Keratinocyte (primary cell): ENCODE data around the gene PXDC1. TPM values are rescaled to one million over a fixed set of nuclear protein-coding genes. Genes with fewer than 3 reads are reported as not detected.

Experiments used
- DNase-seq: peaks from one replicate; pipeline ENCODE4 v3.0.0-alpha.2; 2011; ENCODE audit warnings: low read depth, missing footprints, low spot score
- FAIRE-seq: peaks from 2 replicates; lab custom pipeline; 2011; peaks lifted over from hg19 to GRCh38; lab: Jason Lieb, UNC
- H2AFZ ChIP-seq: 2 replicates; pipeline ENCODE4 v1.6.0; 2012; ENCODE audit warnings: low read length, control low read depth, inconsistent platforms; ENCODE audit not compliant: control insufficient read depth
- H3K27ac ChIP-seq: 2 replicates; pipeline ENCODE4 v1.5.1; 2011; ENCODE audit warnings: low read length; ENCODE audit not compliant: control insufficient read depth, insufficient read depth
- H3K27me3 ChIP-seq: 3 replicates; pipeline ENCODE4 v1.6.0; 2011; ENCODE audit warnings: low read length; ENCODE audit not compliant: control insufficient read depth, insufficient read depth; ENCODE audit errors: extremely low read depth
- H3K36me3 ChIP-seq, 2 experiments: 2 replicates in 1 of 2; 3 replicates in 1 of 2; pipeline ENCODE4 v1.5.1; 2011; ENCODE audit warnings: low read length in 2 of 2, mild to moderate bottlenecking in 1 of 2; ENCODE audit not compliant: control insufficient read depth in 2 of 2, insufficient read depth in 2 of 2; ENCODE audit errors: extremely low read depth in 1 of 2
- H3K4me1 ChIP-seq: 3 replicates; pipeline ENCODE4 v1.5.1; 2011; ENCODE audit warnings: low read length; ENCODE audit not compliant: control insufficient read depth, insufficient read depth; ENCODE audit errors: extremely low read depth
- H3K4me2 ChIP-seq: 3 replicates; pipeline ENCODE4 v1.6.0; 2011; ENCODE audit warnings: low read depth, low read length; ENCODE audit not compliant: control insufficient read depth, insufficient read depth; ENCODE audit errors: extremely low read depth
- H3K4me3 ChIP-seq, 3 experiments: fragments of 200-600 bp in 1 of 3; sonication (generic) in 1 of 3; 2 replicates in 2 of 3; 3 replicates in 1 of 3; pipeline ENCODE4 v1.5.1; 2011 to 2016; ENCODE audit warnings: low read length in 3 of 3, mild to moderate bottlenecking in 3 of 3, control low read depth in 2 of 3, inconsistent platforms in 1 of 3, low read depth in 1 of 3, mixed read lengths in 1 of 3, mixed run types in 1 of 3, moderate library complexity in 1 of 3; ENCODE audit not compliant: control insufficient read depth in 2 of 3, insufficient read depth in 2 of 3; ENCODE audit errors: extremely low read depth in 1 of 3
- H3K79me2 ChIP-seq: 2 replicates; pipeline ENCODE4 v1.6.0; 2012; ENCODE audit warnings: low read length; ENCODE audit not compliant: control insufficient read depth, insufficient read depth
- H3K9ac ChIP-seq: 3 replicates; pipeline ENCODE4 v1.6.0; 2011; ENCODE audit warnings: low read length; ENCODE audit not compliant: control insufficient read depth, insufficient read depth; ENCODE audit errors: extremely low read depth
- H3K9me1 ChIP-seq: 3 replicates; pipeline ENCODE4 v1.6.0; 2011; ENCODE audit warnings: low read length; ENCODE audit not compliant: control insufficient read depth, insufficient read depth; ENCODE audit errors: extremely low read depth
- H3K9me3 ChIP-seq: 2 replicates; pipeline ENCODE4 v1.5.1; 2012; ENCODE audit warnings: low read depth, low read length; ENCODE audit not compliant: control insufficient read depth
- H4K20me1 ChIP-seq: 3 replicates; pipeline ENCODE4 v1.6.0; 2011; ENCODE audit warnings: low read length; ENCODE audit not compliant: control insufficient read depth, insufficient read depth; ENCODE audit errors: extremely low read depth
- EZH2 ChIP-seq: IDR thresholded peaks from one replicate; pipeline ENCODE4 v1.6.1; 2012; ENCODE audit warnings: inconsistent platforms, mild to moderate bottlenecking, low read length, moderate library complexity
- dilution Hi-C: fragments of 300-500 bp; cut with MboI; formaldehyde crosslinking; loops from one replicate; pipeline ENCODE4 v1.7.0; 2020; ENCODE audit warnings: low sequenced_read_pairs; ENCODE audit not compliant: extremely low pct_ligation_motif_present
- polyA plus RNA-seq, 5 experiments: library from polyadenylated mRNA; depleted of rRNA in 3 of 5; stranded (reverse) in 3 of 5; stranded (forward) in 1 of 5; unstranded in 1 of 5; fragments of >200 nt; gene quantifications; 1 replicate in 1 of 5; 2 replicates in 3 of 5; 3 replicates in 1 of 5; pipeline versions ENCODE4 v1.2.1 to v1.2.3, GENCODE V29; 2011 to 2012; ENCODE audit warnings: missing spikeins in 2 of 5, low read depth in 1 of 5, low replicate concordance in 1 of 5
- TF ChIP-seq, protein P1 (sequence below), 3 experiments: IDR thresholded peaks in 1 of 3; conservative IDR thresholded peaks in 1 of 3; optimal IDR thresholded peaks in 1 of 3; 2 replicates in 2 of 3; 3 replicates in 1 of 3; pipeline versions ENCODE3 to v1.5.1; 2011; ENCODE audit warnings: low read length in 3 of 3, mild to moderate bottlenecking in 3 of 3, moderate library complexity in 2 of 3, control low read depth in 1 of 3, inconsistent platforms in 1 of 3; ENCODE audit not compliant: insufficient read depth in 2 of 3; ENCODE audit errors: extremely low read depth in 1 of 3

PXDC1 gene
- polyA plus RNA-seq, 1 donor (not counting 4 experiments of a cell fraction or from before 2014, with no cell fraction given) = 17.1 TPM

DNA sequence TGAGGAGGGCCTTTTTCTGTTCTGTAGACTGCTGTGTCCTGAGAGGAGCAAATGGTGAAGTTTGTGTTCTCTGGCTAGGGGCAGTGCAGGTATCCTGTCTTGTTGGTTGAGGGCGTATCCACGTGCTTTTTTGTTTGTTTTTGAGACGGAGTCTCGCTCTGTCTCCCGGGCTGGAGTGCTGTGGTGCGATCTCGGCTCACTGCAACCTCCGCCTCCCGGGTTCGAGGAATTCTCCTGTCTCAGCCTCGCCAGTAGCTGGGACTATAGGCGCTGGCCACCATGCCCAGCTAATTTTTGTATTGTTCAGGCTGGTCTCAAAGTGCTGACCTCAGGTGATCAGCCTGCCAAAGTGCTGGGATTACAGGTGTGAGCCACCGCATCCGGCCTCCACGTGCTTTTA, 10.8 kb upstream of the PXDC1 start:
- TF ChIP-seq, protein P1, sequence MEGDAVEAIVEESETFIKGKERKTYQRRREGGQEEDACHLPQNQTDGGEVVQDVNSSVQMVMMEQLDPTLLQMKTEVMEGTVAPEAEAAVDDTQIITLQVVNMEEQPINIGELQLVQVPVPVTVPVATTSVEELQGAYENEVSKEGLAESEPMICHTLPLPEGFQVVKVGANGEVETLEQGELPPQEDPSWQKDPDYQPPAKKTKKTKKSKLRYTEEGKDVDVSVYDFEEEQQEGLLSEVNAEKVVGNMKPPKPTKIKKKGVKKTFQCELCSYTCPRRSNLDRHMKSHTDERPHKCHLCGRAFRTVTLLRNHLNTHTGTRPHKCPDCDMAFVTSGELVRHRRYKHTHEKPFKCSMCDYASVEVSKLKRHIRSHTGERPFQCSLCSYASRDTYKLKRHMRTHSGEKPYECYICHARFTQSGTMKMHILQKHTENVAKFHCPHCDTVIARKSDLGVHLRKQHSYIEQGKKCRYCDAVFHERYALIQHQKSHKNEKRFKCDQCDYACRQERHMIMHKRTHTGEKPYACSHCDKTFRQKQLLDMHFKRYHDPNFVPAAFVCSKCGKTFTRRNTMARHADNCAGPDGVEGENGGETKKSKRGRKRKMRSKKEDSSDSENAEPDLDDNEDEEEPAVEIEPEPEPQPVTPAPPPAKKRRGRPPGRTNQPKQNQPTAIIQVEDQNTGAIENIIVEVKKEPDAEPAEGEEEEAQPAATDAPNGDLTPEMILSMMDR (optimal IDR thresholded peaks at IDR 0.05 in 1 of 3, IDR thresholded peaks at IDR 0.05 in 1 of 3, conservative IDR thresholded peaks at IDR 0.05 in 1 of 3; ENCODE audit: extremely low read depth in 1 of 3, insufficient read depth in 2 of 3, low read length in 3 of 3) = no peak
- peaks cover 10% of the 10 kb centered on the region for H3K4me1 ChIP-seq
- no peaks in the 10 kb centered on the region for H3K9me3 ChIP-seq
- DNase-seq = no peak
- H2AFZ ChIP-seq = no peak overlapping the region
- no peak overlapping the region for H3K4me2 ChIP-seq
- no peaks in the 10 kb centered on the region for H3K79me2 ChIP-seq
- no peak overlapping the region for H3K4me3 ChIP-seq
- H3K36me3 ChIP-seq = no peaks in the 10 kb centered on the region
- H3K27me3 ChIP-seq = no peaks in the 10 kb centered on the region
- H3K9ac ChIP-seq = no peak overlapping the region
- H4K20me1 ChIP-seq = no peaks in the 10 kb centered on the region
- dilution Hi-C loops = no loop called here
- FAIRE-seq = no peak
- H3K27ac ChIP-seq = no peak overlapping the region
- H3K9me1 ChIP-seq = no peaks in the 10 kb centered on the region

DNA sequence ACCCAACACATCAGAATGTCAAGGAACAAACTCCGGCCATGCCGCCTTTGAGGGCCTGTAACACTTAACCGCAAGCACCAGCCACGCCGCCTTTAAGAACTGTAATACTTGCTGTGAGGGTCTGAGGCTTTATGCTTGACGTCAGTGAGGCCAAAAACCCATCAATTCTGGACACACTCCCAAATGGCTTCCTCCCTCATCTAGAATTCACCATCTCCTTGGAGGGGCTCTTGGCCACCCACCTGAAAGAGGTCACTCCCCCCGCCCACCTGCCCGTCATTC, 10.4 kb upstream of the PXDC1 start:
- no peak for TF ChIP-seq EZH2
- dilution Hi-C loops = no loop called here
- no peak overlapping the region for H3K4me2 ChIP-seq
- H3K27ac ChIP-seq = no peak overlapping the region
- H3K27me3 ChIP-seq = no peaks in the 10 kb centered on the region
- DNase-seq (no peak), FAIRE-seq (no peak)
- no peaks in the 10 kb centered on the region for H3K79me2 ChIP-seq
- H3K4me1 ChIP-seq = peaks cover 10% of the 10 kb centered on the region
- no peaks in the 10 kb centered on the region for H4K20me1 ChIP-seq
- no peaks in the 10 kb centered on the region for H3K36me3 ChIP-seq
- H3K4me3 ChIP-seq = no peak overlapping the region
- H3K9me3 ChIP-seq = no peaks in the 10 kb centered on the region
- H2AFZ ChIP-seq = no peak overlapping the region
- H3K9ac ChIP-seq = no peak overlapping the region
- H3K9me1 ChIP-seq = no peaks in the 10 kb centered on the region

DNA sequence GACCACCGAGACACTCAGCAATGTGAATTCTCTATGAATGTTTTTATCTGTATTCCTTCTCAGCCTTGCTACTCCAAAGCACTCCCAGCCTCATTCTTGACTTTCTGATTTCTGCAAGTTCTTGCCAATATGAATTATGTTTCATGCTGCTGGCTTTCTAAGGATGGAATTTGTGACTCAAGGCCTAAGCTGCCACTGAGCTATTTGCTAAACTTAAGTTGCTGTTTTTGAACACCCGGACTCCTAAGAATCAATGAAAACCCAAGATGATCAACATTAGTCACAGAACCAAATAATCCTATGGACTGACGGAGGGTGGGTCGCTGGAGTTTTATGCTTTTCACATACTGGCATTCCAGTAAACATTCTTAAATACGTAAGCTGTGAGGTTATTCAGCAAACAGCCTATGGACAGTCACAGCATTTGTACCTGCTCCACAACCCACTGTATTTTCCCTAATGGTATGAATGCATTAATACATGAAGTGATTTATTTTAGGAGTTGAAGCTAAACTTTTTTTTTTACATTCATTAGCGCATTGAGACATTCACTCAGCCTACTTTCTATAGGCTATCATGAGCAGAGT, 8.2 kb upstream of the PXDC1 start:
- no peaks in the 10 kb centered on the region for H3K9me1 ChIP-seq
- no peaks in the 10 kb centered on the region for H3K4me1 ChIP-seq
- no peak overlapping the region for H3K4me2 ChIP-seq
- H3K9me3 ChIP-seq = no peaks in the 10 kb centered on the region
- no peaks in the 10 kb centered on the region for H3K79me2 ChIP-seq
- no peak overlapping the region for H3K4me3 ChIP-seq
- H4K20me1 ChIP-seq = no peaks in the 10 kb centered on the region
- H2AFZ ChIP-seq = peak overlapping the region; percentile 13
- no peaks in the 10 kb centered on the region for H3K36me3 ChIP-seq
- dilution Hi-C loops = no loop called here
- H3K27ac ChIP-seq = no peak overlapping the region
- DNase-seq (no peak), FAIRE-seq (no peak)
- TF ChIP-seq, protein P1 (optimal IDR thresholded peaks at IDR 0.05 in 1 of 3, IDR thresholded peaks at IDR 0.05 in 1 of 3, conservative IDR thresholded peaks at IDR 0.05 in 1 of 3; ENCODE audit: extremely low read depth in 1 of 3, insufficient read depth in 2 of 3, low read length in 3 of 3) = no peak
- no peak overlapping the region for H3K9ac ChIP-seq
- H3K27me3 ChIP-seq = no peaks in the 10 kb centered on the region
